ENCODE measurements around the gene GNA15. TPM values are rescaled to one million over a fixed set of nuclear protein-coding genes. Genes with fewer than 3 reads are reported as not detected.

Gene GNA15
- total and polyA plus RNA-seq, 8 donors, result 0.19 to 3.0 (median 1.3) TPM

- TF ChIP-seq CTCF (IDR thresholded peaks at IDR 0.05), result no peak
- no peaks in the 10 kb centered on the region for H3K27me3 ChIP-seq
- no peaks in the 10 kb centered on the region for H3K9me3 ChIP-seq
- whole genome bisulfite sequencing, 2 donors, result 65 to 81% methylated on average over 13 of the region's 13 CpGs
- DNase-seq (peak in 1 of 6 donors; percentile 34), ATAC-seq (no peak), FAIRE-seq (no peak)
- intact Hi-C loops (cut with DNase I), result no loop called here
- H3K4me3 ChIP-seq, result no peak overlapping the region
- peaks cover 0 to 11% (median 0%) of the 10 kb centered on the region in 3 donors for H3K4me1 ChIP-seq
- no peak overlapping the region for H3K27ac ChIP-seq
- no peaks in the 10 kb centered on the region for H3K36me3 ChIP-seq
These were observed 48.1 kb downstream of the GNA15 start for GRCh38 chr19:3183721-3184641.

- no peaks in the 10 kb centered on the region for H3K9me3 ChIP-seq
- TF ChIP-seq CTCF (IDR thresholded peaks at IDR 0.05), result no peak
- H3K27ac ChIP-seq, result peak overlapping the region in 2 of 4 donors; percentile 57 to 79
- no peaks in the 10 kb centered on the region for H3K27me3 ChIP-seq
- WGBS, 2 donors, result 12 to 13% methylated on average over 14 of the region's 14 CpGs
- H3K4me1 ChIP-seq, result peaks cover 0 to 11% (median 0%) of the 10 kb centered on the region in 3 donors
- peak; percentile 58 to 72 (median 64) for ATAC-seq
- no peak for FAIRE-seq
- no peaks in the 10 kb centered on the region for H3K36me3 ChIP-seq
- peak in 2 of 6 donors; percentile 76 to 84 for DNase-seq
- H3K4me3 ChIP-seq, result peak overlapping the region; percentile 84 to 100 (median 95)
- intact Hi-C loops (cut with DNase I), result no loop called here
These were observed 49.1 kb downstream of the GNA15 start for GRCh38 chr19:3184847-3185460.

DNA sequence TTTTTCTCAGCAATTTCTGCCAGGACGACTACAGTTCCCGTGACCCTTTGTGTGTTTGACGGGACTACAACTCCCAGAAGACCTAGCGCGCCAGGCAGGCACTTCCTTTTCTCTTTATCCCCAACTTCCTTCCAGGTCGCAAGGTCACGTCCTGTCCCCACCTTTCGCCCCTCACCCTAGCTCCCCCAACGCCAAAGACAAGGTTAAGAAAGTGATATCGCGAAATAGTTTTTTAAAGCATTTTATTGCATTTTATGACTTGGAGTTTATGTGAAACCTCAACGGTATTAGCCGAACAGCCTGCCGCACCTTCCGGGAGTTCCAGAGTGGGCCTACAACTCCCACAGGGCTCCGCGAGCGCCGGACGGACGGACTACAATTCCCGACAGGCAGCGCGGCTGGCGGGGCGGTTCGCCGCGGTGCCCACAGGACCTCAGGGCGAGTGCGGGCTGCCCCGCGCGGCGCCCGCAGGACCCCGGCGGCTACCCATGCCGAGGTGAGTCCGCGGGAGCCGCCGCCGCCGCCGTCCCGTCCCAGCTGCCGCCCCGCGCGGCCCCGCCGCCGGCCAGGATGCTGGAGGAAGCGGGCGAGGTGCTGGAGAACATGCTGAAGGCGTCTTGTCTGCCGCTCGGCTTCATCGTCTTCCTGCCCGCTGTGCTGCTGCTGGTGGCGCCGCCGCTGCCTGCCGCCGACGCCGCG, 49.8 kb downstream of the GNA15 start, which contains the start of gene NCLN:
TSS of gene NCLN (plus strand) at position 470 of the 699 bp plus-strand sequence. CDS start at position 571, 101 bp downstream.
- intact Hi-C loops (cut with DNase I), result no loop called here
- no peaks in the 10 kb centered on the region for H3K36me3 ChIP-seq
- WGBS, 2 donors, result 0 to 1% methylated on average over 43 to 69 of the region's 69 CpGs
- peak within 1 kb of the TSS; percentile 22 to 79 (median 64) for H3K27ac ChIP-seq
- H3K4me3 ChIP-seq, result peak within 1 kb of the TSS; percentile 84 to 100 (median 95)
- peak; percentile 94 to 97 (median 94) for DNase-seq
- peaks cover 0 to 11% (median 0%) of the 10 kb centered on the region in 3 donors for H3K4me1 ChIP-seq
- peak; percentile 94 to 97 (median 96) for ATAC-seq
- H3K9me3 ChIP-seq, result no peaks in the 10 kb centered on the region
- no peak for TF ChIP-seq CTCF (IDR thresholded peaks at IDR 0.05)
- FAIRE-seq, result peak; percentile 93
- H3K27me3 ChIP-seq, result no peaks in the 10 kb centered on the region

- H3K27ac ChIP-seq, result peak overlapping the region; percentile 22 to 79 (median 64)
These were observed 50.4 kb downstream of the GNA15 start for GRCh38 chr19:3186160-3186688.

More at GRCh38 chr19:3186160-3186688, 50.4 kb downstream of the GNA15 start:
- WGBS, 2 donors, result 0% methylated on average over 28 to 38 of the region's 38 CpGs
- DNase-seq (peak in 3 of 6 donors; percentile 60 to 85 (median 70)), FAIRE-seq (no peak), ATAC-seq (peak; percentile 1 to 36 (median 7))
- Histone ChIP-seq H3K36me3 (no peaks in the 10 kb centered on the region), H3K9me3 (no peaks in the 10 kb centered on the region), H3K4me1 (peaks cover 0 to 11% (median 0%) of the 10 kb centered on the region in 3 donors), H3K27me3 (no peaks in the 10 kb centered on the region), H3K4me3 (peak overlapping the region; percentile 84 to 100 (median 95))
- intact Hi-C loops (cut with DNase I), result no loop called here
- TF ChIP-seq CTCF (IDR thresholded peaks at IDR 0.05), result no peak

All from pancreas (tissue), 10 donors.